ENCODE data around the gene ARHGAP15.

GRCh38 chr2:143254110-143254509 lies 124.9 kb downstream of the ARHGAP15 start:
- TF ChIP-seq, protein P1, sequence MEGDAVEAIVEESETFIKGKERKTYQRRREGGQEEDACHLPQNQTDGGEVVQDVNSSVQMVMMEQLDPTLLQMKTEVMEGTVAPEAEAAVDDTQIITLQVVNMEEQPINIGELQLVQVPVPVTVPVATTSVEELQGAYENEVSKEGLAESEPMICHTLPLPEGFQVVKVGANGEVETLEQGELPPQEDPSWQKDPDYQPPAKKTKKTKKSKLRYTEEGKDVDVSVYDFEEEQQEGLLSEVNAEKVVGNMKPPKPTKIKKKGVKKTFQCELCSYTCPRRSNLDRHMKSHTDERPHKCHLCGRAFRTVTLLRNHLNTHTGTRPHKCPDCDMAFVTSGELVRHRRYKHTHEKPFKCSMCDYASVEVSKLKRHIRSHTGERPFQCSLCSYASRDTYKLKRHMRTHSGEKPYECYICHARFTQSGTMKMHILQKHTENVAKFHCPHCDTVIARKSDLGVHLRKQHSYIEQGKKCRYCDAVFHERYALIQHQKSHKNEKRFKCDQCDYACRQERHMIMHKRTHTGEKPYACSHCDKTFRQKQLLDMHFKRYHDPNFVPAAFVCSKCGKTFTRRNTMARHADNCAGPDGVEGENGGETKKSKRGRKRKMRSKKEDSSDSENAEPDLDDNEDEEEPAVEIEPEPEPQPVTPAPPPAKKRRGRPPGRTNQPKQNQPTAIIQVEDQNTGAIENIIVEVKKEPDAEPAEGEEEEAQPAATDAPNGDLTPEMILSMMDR (IDR thresholded peaks at IDR 0.05 in 8 of 11, conservative IDR thresholded peaks at IDR 0.05 in 3 of 11), result no peak
- no peak for TF ChIP-seq POLR2A (IDR thresholded peaks at IDR 0.05)

All from spleen (tissue), 7 donors.